Pons (tissue), 1 donor: ENCODE data around the gene BICDL2.

ENCODE experiments used
- DNase-seq: peaks from one replicate; pipeline ENCODE4 v3.0.0-alpha.2; 2016; ENCODE audit warnings: low spot score

The BICDL2 gene

GRCh38 chr16:2985462-2985861 is 51.3 kb downstream of the BICDL2 start:
- DNase-seq, result no peak

DNA sequence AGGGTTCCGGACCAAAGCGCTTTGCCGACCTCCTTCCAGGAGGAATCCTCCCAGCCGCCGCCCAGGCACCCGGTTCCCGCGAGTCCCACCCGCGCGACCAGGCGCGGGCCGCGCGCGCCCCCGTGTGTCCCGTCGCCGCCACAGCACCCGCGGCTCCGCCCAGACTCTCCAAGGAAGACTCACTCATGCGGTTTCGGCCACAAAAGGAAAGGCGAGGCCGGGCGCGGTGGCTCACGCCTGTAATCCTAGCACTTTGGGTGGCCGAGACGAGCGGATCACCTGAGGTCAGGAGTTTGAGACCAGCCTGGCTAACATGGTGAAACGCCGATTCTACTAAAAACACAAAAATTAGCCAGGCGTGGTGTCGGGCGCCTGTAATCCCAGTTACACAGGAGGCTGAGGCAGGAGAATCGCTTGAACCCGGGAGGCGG is 53.0 kb downstream of the BICDL2 start:
- peak; percentile 69 for DNase-seq

GRCh38 chr16:2982402-2982801 is 54.3 kb downstream of the BICDL2 start:
- no peak for DNase-seq

DNA sequence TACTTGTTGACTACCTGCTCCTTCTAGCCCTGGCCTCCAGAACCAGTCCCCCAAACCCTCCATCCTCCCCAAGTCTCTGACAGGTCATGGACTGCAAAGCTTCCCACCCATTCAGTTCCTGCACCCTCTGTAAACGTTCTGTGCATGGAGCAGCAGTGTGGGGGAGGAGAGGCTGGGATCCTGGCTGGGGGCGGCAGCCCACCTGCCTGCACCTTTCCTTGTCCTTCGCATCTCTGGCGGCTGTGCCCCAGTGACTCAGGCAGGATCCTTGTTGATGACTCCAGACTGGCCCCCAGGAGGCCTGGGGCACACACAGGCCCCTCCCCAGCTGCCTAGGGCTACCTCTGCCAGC is 54.9 kb downstream of the BICDL2 start:
- DNase-seq, result no peak

GRCh38 chr16:2981177-2981898 is 55.4 kb downstream of the BICDL2 start:
- DNase-seq, result no peak

DNA sequence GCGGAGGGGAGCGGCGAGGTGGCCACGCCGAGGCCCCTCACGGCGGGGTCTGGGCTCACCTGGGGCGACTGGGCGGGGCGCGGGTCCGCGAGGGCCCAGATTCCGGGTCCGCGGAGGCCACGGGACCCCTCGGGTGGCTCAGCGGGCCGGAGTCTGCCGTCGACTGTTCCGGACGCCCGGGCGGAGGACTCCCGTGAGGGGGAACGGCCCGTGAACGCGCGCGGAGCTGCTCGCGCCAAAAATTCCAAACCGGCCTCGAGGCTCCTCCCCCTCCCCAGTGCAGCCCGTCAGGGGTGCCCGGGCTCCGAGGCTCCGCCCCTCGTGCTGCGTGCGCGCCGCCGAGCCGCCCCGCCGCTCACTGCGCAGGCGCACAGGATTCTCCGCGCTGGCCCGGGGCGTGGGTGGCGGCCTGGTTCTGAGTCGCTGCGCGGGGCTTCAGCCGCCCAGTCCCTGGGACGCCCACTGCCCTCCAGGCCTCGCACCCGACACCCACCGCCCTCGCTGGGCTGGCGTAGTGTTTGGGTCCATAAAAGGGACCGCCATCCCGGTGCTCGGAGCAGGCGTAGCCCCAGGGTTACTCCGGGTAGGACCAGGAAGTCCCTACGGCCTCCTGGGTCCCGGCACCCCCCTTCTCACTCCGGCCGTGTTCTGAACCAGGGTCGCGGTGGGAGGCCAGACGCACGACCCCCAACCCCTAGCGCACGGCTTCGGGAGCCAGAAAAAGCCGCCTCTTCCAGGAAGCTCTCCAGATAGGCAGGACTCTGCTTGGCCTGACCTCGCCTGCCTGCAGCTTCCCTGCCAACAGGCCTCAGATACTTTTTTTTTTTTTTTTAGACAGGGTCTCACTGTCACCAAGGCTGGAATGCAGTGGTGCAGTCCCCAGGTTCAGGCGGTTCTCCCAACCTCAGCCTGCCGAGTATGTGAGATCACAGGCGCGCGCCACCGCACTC is 56.2 kb downstream of the BICDL2 start, which contains the start of gene PKMYT1:
PKMYT1 (minus strand) TSS at position 220 of the 950 bp plus-strand sequence. CDS start 789 bp downstream, outside the sequence.
- DNase-seq, result peak; percentile 74

GRCh38 chr16:2979669-2980226 is 57.0 kb downstream of the BICDL2 start:
- no peak for DNase-seq
